GM23248 (cell line): ENCODE data around the gene CMSS1.

ENCODE experiments used
- EZH2 ChIP-seq: fragments of 200-600 bp; sonication (generic); IDR thresholded peaks from 2 replicates; pipeline ENCODE4 v1.6.1; 2018; ENCODE audit warnings: antibody characterized with exemption, mild to moderate bottlenecking; ENCODE audit not compliant: insufficient read depth, poor library complexity, severe bottlenecking
- EZH2phosphoT487 ChIP-seq: fragments of 200-600 bp; sonication (generic); IDR thresholded peaks from 2 replicates; pipeline ENCODE4 v1.6.1; 2018; ENCODE audit warnings: antibody characterized with exemption, moderate library complexity, mild to moderate bottlenecking, low read depth; ENCODE audit not compliant: insufficient read depth

DNA sequence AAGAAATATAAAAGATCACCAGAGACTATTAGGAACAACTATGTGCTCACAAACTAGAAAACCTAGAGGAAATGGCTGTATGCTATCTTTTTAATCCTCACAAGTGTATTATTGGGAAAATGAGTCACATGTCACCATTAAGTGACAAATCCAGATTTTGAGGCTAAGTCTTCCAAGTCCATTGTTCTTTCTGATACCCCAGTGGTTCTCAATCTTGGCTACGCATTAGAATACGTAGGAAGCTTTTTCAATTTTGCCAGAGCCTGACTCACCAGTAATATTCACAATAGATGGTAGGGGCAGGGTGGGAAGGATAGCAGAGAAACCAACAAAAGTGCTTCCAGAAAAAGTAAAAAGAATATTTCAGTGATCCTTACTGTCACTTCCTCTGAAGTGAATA is 179.6 kb downstream of the CMSS1 start:
- no peak for TF ChIP-seq EZH2
- no peak for TF ChIP-seq EZH2phosphoT487
